ENCODE measurements around the gene SCN10A.

The SCN10A gene

GRCh38 chr3:38793721-38794120 lies 22.3 kb downstream of the SCN10A start:
- intact Hi-C loops (cut with DNase I) = no loop called here
- DNase-seq = no peak

- intact Hi-C loops (cut with DNase I) = no loop called here
- DNase-seq = no peak
Observed at GRCh38 chr3:38792983-38793382, 23.0 kb downstream of the SCN10A start.

GRCh38 chr3:38782148-38782547 lies 33.9 kb downstream of the SCN10A start:
- intact Hi-C loops (cut with DNase I) = no loop called here
- DNase-seq = no peak

- no peak for DNase-seq
- intact Hi-C loops (cut with DNase I) = no loop called here
Observed at GRCh38 chr3:38773528-38773927, 42.5 kb downstream of the SCN10A start.

GRCh38 chr3:38763569-38763968 lies 52.4 kb downstream of the SCN10A start:
- no peak for DNase-seq
- intact Hi-C loops (cut with DNase I) = no loop called here

- intact Hi-C loops (cut with DNase I) = no loop called here
- DNase-seq = no peak
Observed at GRCh38 chr3:38758557-38758956, 57.5 kb downstream of the SCN10A start.

GRCh38 chr3:38757721-38758120 lies 58.3 kb downstream of the SCN10A start:
- DNase-seq = no peak
- intact Hi-C loops (cut with DNase I) = no loop called here

- intact Hi-C loops (cut with DNase I) = no loop called here
- DNase-seq = no peak
Observed at GRCh38 chr3:38756892-38757291, 59.1 kb downstream of the SCN10A start.

GRCh38 chr3:38755130-38755529 lies 60.9 kb downstream of the SCN10A start:
- intact Hi-C loops (cut with DNase I) = no loop called here
- no peak for DNase-seq

- intact Hi-C loops (cut with DNase I) = no loop called here
- peak in 1 of 42 donors; percentile 6 for DNase-seq
Observed at GRCh38 chr3:38746641-38747040, 69.4 kb downstream of the SCN10A start.

- no peak for DNase-seq
- intact Hi-C loops (cut with DNase I) = no loop called here
Observed at GRCh38 chr3:38743043-38743442, 73.0 kb downstream of the SCN10A start.

- intact Hi-C loops (cut with DNase I) = no loop called here
- no peak for DNase-seq
Observed at GRCh38 chr3:38742550-38742949, 73.5 kb downstream of the SCN10A start.

- no peak for DNase-seq
- intact Hi-C loops (cut with DNase I) = no loop called here
Observed at GRCh38 chr3:38740537-38740936, 75.5 kb downstream of the SCN10A start.

GRCh38 chr3:38739931-38740330 lies 76.1 kb downstream of the SCN10A start:
- intact Hi-C loops (cut with DNase I) = no loop called here

GRCh38 chr3:38739396-38739689 lies 76.7 kb downstream of the SCN10A start:
- DNase-seq = no peak
- intact Hi-C loops (cut with DNase I) = no loop called here

More at GRCh38 chr3:38739931-38740330, 76.1 kb downstream of the SCN10A start:
- no peak for DNase-seq

GRCh38 chr3:38738630-38739395 lies 77.2 kb downstream of the SCN10A start:
- DNase-seq = peak in 38 of 42 donors; percentile 3 to 65 (median 39)
- intact Hi-C loops (cut with DNase I) = no loop called here

- DNase-seq = no peak
Observed at GRCh38 chr3:38731522-38731921, 84.5 kb downstream of the SCN10A start.

GRCh38 chr3:38730281-38730680 lies 85.7 kb downstream of the SCN10A start:
- DNase-seq = no peak
- intact Hi-C loops (cut with DNase I) = no loop called here

More at GRCh38 chr3:38731522-38731921, 84.5 kb downstream of the SCN10A start:
- intact Hi-C loops (cut with DNase I) = no loop called here

- intact Hi-C loops (cut with DNase I) = no loop called here
- DNase-seq = no peak
Observed at GRCh38 chr3:38728008-38728407, 88.0 kb downstream of the SCN10A start.

GRCh38 chr3:38726751-38727150 lies 89.3 kb downstream of the SCN10A start:
- no peak for DNase-seq
- intact Hi-C loops (cut with DNase I) = no loop called here

- DNase-seq = no peak
- intact Hi-C loops (cut with DNase I) = no loop called here
Observed at GRCh38 chr3:38725726-38726419, 90.1 kb downstream of the SCN10A start.
